ENCODE data around the gene COL27A1.

The COL27A1 gene

DNA sequence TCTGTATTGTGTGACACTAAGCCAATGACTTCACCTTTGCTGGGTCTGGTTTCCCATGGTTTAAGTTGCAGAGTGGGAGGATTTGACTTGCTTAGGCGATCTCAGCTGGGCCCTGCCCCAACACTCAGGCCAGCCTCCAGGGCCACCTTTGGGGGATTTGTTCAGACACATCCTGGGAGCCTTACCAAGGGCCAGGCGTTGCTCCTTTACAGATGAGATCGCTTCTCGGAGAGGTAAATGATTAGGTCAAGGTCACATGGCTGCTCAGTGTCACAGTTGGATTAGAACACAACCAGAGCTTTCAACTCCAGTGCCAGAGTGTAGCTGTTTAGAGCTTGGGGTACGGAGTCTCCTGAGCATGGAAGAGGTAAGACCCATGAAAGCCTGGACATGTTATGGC, 57.5 kb downstream of the COL27A1 start:
- TF ChIP-seq, protein P1, sequence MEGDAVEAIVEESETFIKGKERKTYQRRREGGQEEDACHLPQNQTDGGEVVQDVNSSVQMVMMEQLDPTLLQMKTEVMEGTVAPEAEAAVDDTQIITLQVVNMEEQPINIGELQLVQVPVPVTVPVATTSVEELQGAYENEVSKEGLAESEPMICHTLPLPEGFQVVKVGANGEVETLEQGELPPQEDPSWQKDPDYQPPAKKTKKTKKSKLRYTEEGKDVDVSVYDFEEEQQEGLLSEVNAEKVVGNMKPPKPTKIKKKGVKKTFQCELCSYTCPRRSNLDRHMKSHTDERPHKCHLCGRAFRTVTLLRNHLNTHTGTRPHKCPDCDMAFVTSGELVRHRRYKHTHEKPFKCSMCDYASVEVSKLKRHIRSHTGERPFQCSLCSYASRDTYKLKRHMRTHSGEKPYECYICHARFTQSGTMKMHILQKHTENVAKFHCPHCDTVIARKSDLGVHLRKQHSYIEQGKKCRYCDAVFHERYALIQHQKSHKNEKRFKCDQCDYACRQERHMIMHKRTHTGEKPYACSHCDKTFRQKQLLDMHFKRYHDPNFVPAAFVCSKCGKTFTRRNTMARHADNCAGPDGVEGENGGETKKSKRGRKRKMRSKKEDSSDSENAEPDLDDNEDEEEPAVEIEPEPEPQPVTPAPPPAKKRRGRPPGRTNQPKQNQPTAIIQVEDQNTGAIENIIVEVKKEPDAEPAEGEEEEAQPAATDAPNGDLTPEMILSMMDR (IDR thresholded peaks at IDR 0.05) = no peak

DNA sequence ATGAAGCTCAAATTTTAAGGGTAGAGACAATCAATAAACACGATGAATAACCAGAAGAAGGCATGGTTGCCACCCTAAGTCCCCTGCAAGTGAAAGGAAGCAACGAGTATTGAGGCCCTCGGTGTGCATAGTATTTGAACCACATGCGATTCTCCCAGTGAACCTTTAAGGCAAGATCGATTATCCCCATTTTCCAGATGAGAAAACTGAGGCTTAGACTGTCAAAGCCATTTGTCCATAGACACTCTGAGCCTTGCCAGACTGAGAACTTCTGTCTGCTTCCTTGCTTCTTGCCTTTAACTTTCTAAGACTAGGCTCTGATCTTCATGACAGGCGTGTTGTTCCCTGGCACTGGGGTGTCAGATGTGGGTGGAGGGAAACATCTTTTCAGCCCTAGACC, 58.2 kb downstream of the COL27A1 start:
- TF ChIP-seq, protein P1 (IDR thresholded peaks at IDR 0.05) = no peak

DNA sequence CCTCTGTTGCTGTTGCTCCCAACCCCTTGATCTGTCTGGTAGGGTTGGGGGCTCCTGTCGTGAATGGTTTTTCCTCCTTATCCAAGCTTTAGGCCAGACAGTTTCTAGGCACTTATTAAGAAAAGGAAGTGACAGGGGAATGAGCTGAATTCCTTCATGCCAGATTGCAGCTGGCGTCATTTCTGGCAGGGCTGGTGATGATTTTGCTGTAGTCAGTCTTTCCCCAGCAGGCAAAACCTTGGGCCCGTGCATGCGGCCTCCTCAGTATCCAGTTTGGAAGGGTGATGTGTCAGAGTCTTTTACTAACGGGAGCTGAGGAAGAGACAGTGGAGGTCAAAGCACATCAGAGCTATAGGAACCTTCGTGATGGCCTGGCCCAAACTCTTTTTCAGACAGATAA, 58.8 kb downstream of the COL27A1 start:
- TF ChIP-seq, protein P1 (IDR thresholded peaks at IDR 0.05) = no peak

DNA sequence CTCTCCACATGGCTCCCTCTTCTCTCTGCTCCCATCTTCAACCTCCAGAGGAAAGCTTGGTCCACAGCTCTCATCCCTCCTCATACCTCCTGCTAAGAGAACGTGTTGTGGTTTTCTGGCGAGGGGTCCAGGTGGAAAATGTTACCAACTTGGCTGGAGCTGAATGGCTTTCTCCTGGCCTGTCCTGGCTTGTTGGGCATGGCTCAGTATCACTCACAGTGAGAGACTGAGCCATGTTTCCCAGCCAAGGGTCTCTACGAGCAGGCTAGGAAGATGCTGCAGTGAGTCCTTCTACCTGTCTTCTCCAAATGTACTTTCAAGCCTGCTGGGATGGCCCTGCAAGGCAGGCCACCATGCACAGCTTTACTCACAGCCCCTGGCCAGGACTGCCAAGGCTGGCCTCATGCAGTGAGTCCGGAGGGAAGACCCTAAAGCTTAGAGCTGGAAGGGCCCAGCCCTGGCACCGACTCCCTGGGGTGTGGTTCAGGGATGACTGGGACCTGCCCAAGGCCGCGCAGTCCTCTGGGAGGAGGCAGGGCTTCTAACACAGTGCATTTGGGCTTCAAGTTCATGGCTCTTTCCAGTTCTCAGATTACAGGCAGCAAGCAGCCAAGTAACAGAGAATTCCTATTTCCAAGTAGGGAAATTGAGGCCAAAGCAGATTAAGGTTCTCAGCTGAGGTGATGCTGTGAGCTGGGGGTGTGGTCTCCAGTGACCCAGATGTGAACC, 59.5 kb downstream of the COL27A1 start:
- TF ChIP-seq, protein P1 (IDR thresholded peaks at IDR 0.05) = no peak

DNA sequence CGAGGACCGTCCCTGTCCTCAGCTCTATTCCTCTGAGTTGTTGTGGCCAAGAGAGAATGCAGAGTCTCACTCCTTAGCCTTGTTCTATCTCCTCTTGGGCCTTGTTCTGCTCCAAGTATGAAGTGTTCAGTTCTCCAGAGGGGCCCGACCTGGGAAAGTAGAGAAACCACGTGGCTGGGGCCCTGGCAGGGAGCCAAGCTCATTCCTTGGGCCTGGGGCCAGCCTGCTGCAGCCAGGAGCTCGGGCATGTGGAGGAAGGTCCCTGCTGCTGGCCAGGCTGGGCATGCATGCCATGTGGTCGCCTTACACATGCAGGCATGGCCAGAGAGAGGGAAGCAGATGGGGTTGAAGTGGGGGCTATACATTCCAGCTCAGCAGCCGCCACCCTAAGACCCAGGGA, 60.7 kb downstream of the COL27A1 start:
- TF ChIP-seq, protein P1 (IDR thresholded peaks at IDR 0.05) = no peak

DNA sequence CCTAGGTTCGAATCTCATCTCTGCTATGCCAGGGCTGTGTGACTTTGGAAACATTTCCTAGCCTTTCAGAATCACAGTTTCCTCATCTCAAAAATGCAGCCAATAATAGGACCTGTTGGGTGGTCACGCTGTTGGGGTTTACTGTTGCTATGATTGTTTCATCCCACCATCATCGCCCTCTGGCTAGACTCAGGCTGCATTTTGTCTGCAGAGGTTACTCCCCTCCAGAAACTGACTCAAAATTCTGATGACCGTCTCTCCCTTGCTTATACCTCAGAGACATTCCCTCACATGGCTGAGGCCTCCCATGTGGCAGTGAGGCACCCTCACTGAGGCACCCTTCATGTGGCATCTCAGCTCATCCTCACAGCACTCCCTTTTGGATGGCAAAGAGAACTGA, 61.6 kb downstream of the COL27A1 start:
- TF ChIP-seq, protein P1 (IDR thresholded peaks at IDR 0.05) = no peak

DNA sequence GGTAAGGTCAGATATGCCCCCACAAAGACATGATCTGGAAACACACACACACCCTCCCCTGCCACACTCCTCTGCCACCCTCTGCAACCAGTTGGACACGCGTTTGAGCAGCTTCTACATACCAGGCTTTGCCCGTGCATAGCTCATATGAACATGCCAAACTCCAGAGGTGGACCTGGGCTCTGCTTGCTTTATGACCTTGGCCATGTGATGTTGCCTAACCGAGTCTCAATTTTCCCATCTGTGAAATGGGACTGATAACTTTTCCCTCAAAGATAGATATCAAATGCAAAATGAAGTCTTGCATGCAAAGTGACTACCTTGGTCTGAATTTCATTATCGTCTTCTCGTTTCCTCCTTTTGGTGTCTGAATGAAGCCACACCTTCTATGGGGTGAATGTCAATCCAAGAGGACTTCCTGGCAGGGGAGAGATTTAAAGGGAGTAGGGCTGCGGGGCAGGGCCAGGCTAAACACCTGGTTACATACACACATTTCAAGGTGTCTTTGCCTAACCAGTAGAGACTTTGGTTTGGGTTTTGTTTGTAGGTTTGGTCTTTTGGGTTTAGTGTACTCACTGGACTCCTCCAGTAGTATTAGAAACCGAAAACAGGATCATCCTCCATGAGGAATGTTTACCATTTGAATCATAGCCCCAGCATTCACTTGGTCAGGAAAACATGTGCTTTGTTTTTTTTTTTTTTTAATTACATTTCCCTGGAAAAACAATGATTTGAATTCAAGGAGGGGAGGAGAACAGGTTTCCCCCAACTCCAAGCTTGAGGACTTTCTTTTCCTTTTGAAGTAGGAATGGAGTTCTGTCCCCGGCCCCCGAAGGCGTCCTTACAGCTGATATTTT, 63.2 kb downstream of the COL27A1 start:
- TF ChIP-seq, protein P1 (IDR thresholded peaks at IDR 0.05) = no peak
